Endothelial cell (in vitro differentiated cells): ENCODE measurements around the gene CDK6. TPM values are rescaled to one million over a fixed set of nuclear protein-coding genes. Genes with fewer than 3 reads are reported as not detected.

ENCODE experiments used
- DNase-seq: peaks from one replicate; pipeline ENCODE4 v3.0.0; 2021; ENCODE audit warnings: low spot score
- H3K27ac Mint-ChIP-seq: one replicate; pipeline ENCODE4 v1.8.0; 2021; ENCODE audit warnings: mixed read lengths, inconsistent platforms; ENCODE audit not compliant: unreplicated experiment
- H3K27me3 Mint-ChIP-seq: one replicate; pipeline ENCODE4 v1.8.0; 2021; ENCODE audit warnings: mild to moderate bottlenecking, moderate library complexity, mixed read lengths, inconsistent platforms; ENCODE audit not compliant: unreplicated experiment
- H3K36me3 Mint-ChIP-seq: one replicate; pipeline ENCODE4 v1.8.0; 2021; ENCODE audit warnings: mild to moderate bottlenecking, low read depth, mixed read lengths, inconsistent platforms; ENCODE audit not compliant: unreplicated experiment
- H3K4me1 Mint-ChIP-seq: one replicate; pipeline ENCODE4 v1.8.0; 2021; ENCODE audit warnings: mild to moderate bottlenecking, mixed read lengths, inconsistent platforms; ENCODE audit not compliant: unreplicated experiment
- H3K4me3 Mint-ChIP-seq: one replicate; pipeline ENCODE4 v1.8.0; 2021; ENCODE audit warnings: mild to moderate bottlenecking, mixed read lengths, inconsistent platforms; ENCODE audit not compliant: unreplicated experiment
- H3K9me3 Mint-ChIP-seq: one replicate; pipeline ENCODE4 v1.8.0; 2021; ENCODE audit warnings: mixed read lengths, inconsistent platforms; ENCODE audit not compliant: unreplicated experiment
- total RNA-seq: library from RNA; stranded (reverse); fragmentation: NEBNext Ultra II Directional; extraction: Animal tissue kit (Norgen Biotek cat#: 25700); gene quantifications from one replicate; pipeline ENCODE4 v1.2.1, GENCODE V29; 2021; ENCODE audit not compliant: unreplicated experiment
- TF ChIP-seq, protein P1 (sequence below): fragments of 200-600 bp; sonication (generic); IDR thresholded peaks from one replicate; pipeline ENCODE4 v1.5.0; 2021; ENCODE audit warnings: antibody characterized with exemption; ENCODE audit not compliant: unreplicated experiment

CDK6 gene
- total RNA-seq, 1 donor from 2014 or later = 32.6 TPM

DNA sequence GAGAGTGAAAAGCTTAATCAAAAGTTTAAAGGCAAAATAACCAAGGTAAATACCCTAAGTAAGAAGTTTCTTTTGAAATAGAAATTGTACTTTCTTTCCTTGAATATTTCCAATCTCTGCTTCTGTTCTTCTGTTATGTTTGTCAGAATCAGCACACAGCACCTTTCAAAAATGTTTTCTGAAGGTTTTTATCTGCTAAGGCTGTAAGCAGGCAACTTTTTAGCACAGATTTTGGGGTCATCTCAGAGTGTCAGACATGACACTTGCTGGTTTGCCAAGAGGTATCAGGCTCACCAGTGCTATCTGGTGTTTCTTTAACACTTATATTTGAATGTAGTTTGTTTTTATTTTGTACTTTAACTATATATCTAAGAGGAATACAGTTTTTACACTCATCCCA lies 94.2 kb downstream of the CDK6 start:
- Mint-ChIP-seq H3K27me3 (peaks cover 3% of the 10 kb centered on the region), H3K4me1 (peaks cover 2% of the 10 kb centered on the region), H3K27ac (no peak overlapping the region), H3K4me3 (no peak overlapping the region), H3K36me3 (no peaks in the 10 kb centered on the region), H3K9me3 (no peaks in the 10 kb centered on the region)
- TF ChIP-seq, protein P1, sequence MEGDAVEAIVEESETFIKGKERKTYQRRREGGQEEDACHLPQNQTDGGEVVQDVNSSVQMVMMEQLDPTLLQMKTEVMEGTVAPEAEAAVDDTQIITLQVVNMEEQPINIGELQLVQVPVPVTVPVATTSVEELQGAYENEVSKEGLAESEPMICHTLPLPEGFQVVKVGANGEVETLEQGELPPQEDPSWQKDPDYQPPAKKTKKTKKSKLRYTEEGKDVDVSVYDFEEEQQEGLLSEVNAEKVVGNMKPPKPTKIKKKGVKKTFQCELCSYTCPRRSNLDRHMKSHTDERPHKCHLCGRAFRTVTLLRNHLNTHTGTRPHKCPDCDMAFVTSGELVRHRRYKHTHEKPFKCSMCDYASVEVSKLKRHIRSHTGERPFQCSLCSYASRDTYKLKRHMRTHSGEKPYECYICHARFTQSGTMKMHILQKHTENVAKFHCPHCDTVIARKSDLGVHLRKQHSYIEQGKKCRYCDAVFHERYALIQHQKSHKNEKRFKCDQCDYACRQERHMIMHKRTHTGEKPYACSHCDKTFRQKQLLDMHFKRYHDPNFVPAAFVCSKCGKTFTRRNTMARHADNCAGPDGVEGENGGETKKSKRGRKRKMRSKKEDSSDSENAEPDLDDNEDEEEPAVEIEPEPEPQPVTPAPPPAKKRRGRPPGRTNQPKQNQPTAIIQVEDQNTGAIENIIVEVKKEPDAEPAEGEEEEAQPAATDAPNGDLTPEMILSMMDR = no peak
- no peak for DNase-seq

DNA sequence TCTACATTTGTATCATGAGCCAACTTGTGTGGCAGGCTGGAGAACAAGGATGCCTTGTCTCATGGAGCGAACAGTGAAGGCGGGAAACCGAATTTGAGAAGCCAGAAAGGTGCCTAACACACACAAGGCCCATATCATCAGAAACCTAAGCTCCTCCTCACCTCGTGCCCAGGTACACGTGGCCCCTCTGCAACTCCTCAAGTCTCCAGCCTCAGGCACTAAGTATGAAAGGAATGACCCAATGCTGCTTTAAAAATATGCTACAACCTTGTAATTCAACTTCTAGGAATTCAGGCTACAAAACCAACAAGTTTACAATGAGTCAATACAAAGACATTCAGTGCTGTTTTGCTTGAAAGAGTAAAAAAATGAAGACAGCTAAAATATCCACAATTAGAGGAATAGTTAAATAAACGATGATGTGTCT lies 95.7 kb downstream of the CDK6 start:
- no peak for DNase-seq
- H3K4me3 Mint-ChIP-seq = no peak overlapping the region
- H3K9me3 Mint-ChIP-seq = no peaks in the 10 kb centered on the region
- H3K4me1 Mint-ChIP-seq = peaks cover 2% of the 10 kb centered on the region
- H3K27me3 Mint-ChIP-seq = peaks cover 4% of the 10 kb centered on the region
- no peaks in the 10 kb centered on the region for H3K36me3 Mint-ChIP-seq
- H3K27ac Mint-ChIP-seq = no peak overlapping the region
- TF ChIP-seq, protein P1 = no peak

DNA sequence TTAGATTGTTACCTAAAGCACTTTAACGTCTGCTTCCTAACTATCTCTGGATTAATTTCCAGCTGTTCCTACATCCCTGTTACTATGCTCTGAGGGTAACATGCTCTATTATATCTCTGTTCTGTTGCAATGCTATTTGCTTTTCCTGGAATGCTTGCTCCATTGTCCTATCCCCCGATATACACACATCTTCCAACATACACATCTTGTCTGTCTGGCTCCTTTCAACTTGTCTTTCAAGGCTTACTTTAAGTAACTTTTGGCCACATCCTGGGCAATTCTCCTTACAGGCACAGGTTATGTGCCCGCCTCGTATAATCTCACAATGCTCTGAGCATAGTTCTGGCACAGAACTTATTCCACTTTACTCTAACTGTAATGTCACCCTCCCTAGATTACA lies 96.2 kb downstream of the CDK6 start:
- Mint-ChIP-seq H3K36me3 (no peaks in the 10 kb centered on the region), H3K27ac (no peak overlapping the region), H3K9me3 (no peaks in the 10 kb centered on the region), H3K4me3 (no peak overlapping the region), H3K27me3 (peaks cover 4% of the 10 kb centered on the region), H3K4me1 (peaks cover 2% of the 10 kb centered on the region)
- TF ChIP-seq, protein P1 = no peak
- no peak for DNase-seq

DNA sequence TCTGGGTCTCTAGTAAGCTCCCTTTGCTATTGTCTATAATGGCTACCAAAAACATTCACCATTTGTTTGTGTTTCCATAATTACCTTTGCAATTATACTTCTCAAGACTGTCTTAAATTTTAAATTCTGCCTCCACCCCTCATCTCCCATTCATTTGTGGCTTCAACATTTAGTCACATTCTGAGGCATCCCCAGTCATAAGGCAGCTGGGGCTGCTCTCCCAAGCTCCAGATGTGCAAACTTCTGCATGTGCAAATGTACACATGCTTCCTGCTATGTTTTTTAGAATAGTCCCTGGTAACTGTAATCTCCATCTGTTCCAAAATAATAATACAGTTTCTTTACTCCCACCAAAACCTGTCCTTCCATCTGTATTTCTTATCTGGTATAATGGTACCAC lies 97.3 kb downstream of the CDK6 start:
- H3K9me3 Mint-ChIP-seq = no peaks in the 10 kb centered on the region

DNA sequence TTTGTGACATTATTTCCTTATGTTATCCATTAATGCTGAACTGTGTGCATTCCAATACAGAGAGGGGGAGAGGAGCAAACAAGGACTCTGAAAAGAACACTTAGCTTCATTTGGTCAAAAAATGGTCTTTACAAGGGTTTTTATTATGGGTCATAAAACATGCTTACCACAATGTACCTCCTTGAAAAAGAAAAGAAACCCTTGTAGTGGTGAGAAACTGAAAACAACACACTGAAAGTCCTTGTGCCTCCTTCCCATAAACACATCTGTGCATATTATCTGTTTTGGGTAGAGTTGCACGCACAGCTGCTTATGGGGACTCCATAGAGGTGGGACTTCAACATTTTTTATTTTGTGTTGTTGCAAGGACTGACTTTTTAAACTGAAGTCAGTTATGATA lies 98.7 kb downstream of the CDK6 start:
- Mint-ChIP-seq H3K27me3 (peaks cover 5% of the 10 kb centered on the region), H3K4me3 (no peak overlapping the region), H3K4me1 (peaks cover 6% of the 10 kb centered on the region), H3K9me3 (no peaks in the 10 kb centered on the region), H3K27ac (no peak overlapping the region), H3K36me3 (peaks cover 3% of the 10 kb centered on the region)
- DNase-seq = no peak
- TF ChIP-seq, protein P1 = no peak

More for the DNA sequence above, 97.3 kb downstream of the CDK6 start:
- Mint-ChIP-seq H3K36me3 (no peaks in the 10 kb centered on the region), H3K4me1 (peaks cover 2% of the 10 kb centered on the region), H3K27me3 (peaks cover 4% of the 10 kb centered on the region), H3K4me3 (no peak overlapping the region), H3K27ac (no peak overlapping the region)
- TF ChIP-seq, protein P1 = no peak
- DNase-seq = no peak
